PC-9 (cell line): ENCODE results near the gene ZBTB7C. TPM values are rescaled to one million over a fixed set of nuclear protein-coding genes. Genes with fewer than 3 reads are reported as not detected.

Experiments used
- BruUV-seq: library from RNA; stranded (reverse); fragments of 400-500 nt; replicated peaks from 2 replicates; lab custom pipeline; 2021; lab: Mats Ljungman, UMichigan
- CTCF ChIA-PET: fragments of 300-600 bp; sonication (Branson Sonifier 250); formaldehyde crosslinking; loops from one replicate; lab custom pipeline; 2022; ENCODE audit warnings: antibody characterized with exemption; lab: Charles Lee
- POLR2A ChIA-PET: fragments of 300-600 bp; sonication (Branson Sonifier 250); formaldehyde crosslinking; loops from one replicate; lab custom pipeline; 2022; ENCODE audit warnings: antibody characterized with exemption; ENCODE audit not compliant: unreplicated experiment; lab: Charles Lee
- DNase-seq, 2 experiments: peaks; one replicate each; pipeline versions ENCODE4 v3.0.0 to v3.0.0-alpha.2; 2015 to 2022; ENCODE audit warnings: mixed read lengths in 1 of 2
- H2AFZ ChIP-seq: fragments of 200-600 bp; sonication (generic); 2 replicates; pipeline ENCODE4 v1.8.1; 2017; ENCODE audit warnings: antibody characterized with exemption
- H3F3A ChIP-seq: fragments of 200-600 bp; sonication (generic); 2 replicates; pipeline ENCODE4 v1.8.1; 2017; ENCODE audit warnings: antibody characterized with exemption, mild to moderate bottlenecking, low read depth; ENCODE audit not compliant: insufficient read depth
- H3K27ac ChIP-seq: fragments of 200-600 bp; sonication (generic); 2 replicates; pipeline ENCODE4 v1.6.1; 2016; ENCODE audit warnings: mixed run types
- H3K27me3 ChIP-seq: fragments of 200-600 bp; sonication (generic); 2 replicates; pipeline ENCODE4 v1.6.1; 2016; ENCODE audit warnings: low read depth, mixed run types; ENCODE audit not compliant: insufficient read depth
- H3K36me3 ChIP-seq: fragments of 200-600 bp; sonication (generic); 2 replicates; pipeline ENCODE4 v1.6.1; 2016; ENCODE audit warnings: low read depth, mixed run types
- H3K4me1 ChIP-seq: fragments of 200-600 bp; sonication (generic); replicated peaks from 2 replicates; pipeline ENCODE4 v1.6.1; 2016; ENCODE audit warnings: mixed run types; ENCODE audit not compliant: insufficient read depth
- H3K4me2 ChIP-seq: fragments of 200-600 bp; sonication (generic); 2 replicates; pipeline ENCODE4 v1.6.1; 2017; ENCODE audit warnings: mixed run types
- H3K4me3 ChIP-seq: fragments of 200-600 bp; sonication (generic); 2 replicates; pipeline ENCODE4 v1.6.1; 2016; ENCODE audit warnings: mixed run types
- H3K79me2 ChIP-seq: fragments of 200-600 bp; sonication (generic); 2 replicates; pipeline ENCODE4 v1.6.1; 2017; ENCODE audit warnings: low read depth, mixed run types
- H3K9me2 ChIP-seq: fragments of 200-600 bp; sonication (generic); 2 replicates; pipeline ENCODE4 v1.8.1; 2017; ENCODE audit warnings: mild to moderate bottlenecking; ENCODE audit not compliant: insufficient read depth
- H3K9me3 ChIP-seq: fragments of 200-600 bp; sonication (generic); 2 replicates; pipeline ENCODE4 v1.8.1; 2016; ENCODE audit warnings: low read depth; ENCODE audit not compliant: insufficient read depth
- H4K20me1 ChIP-seq: fragments of 200-600 bp; sonication (generic); 2 replicates; pipeline ENCODE4 v1.8.1; 2017; ENCODE audit not compliant: insufficient read depth
- CTCF ChIP-seq: fragments of 200-600 bp; sonication (generic); conservative IDR thresholded peaks from 2 replicates; pipeline ENCODE4 v1.6.1; 2017; ENCODE audit warnings: mixed run types, antibody characterized with exemption, mild to moderate bottlenecking, moderate library complexity
- EZH2 ChIP-seq: fragments of 200-600 bp; sonication (generic); IDR thresholded peaks from 2 replicates; pipeline ENCODE4 v1.8.0; 2017; ENCODE audit warnings: antibody characterized with exemption, low read depth
- intact Hi-C: fragments of 100-400 bp; cut with micrococcal nuclease; formaldehyde crosslinking; loops from one replicate; pipeline ENCODE4 v1.10.0; 2022; ENCODE audit not compliant: unreplicated experiment
- total RNA-seq: library from RNA; stranded (reverse); gene quantifications from 2 replicates; pipeline ENCODE4 v1.2.3, GENCODE V29; 2021

Gene ZBTB7C
- total RNA-seq, 1 experiment from 2014 or later = not detected

- intact Hi-C loops = loop anchor here (5.0 kb wide), 2 partner anchors 446 to 641 kb away; no protein-coding TSS in a partner anchor
- Histone ChIP-seq H3K4me1 (peaks cover 15% of the 10 kb centered on the region), H3K4me2 (no peak overlapping the region), H3K9me3 (no peaks in the 10 kb centered on the region), H3K27ac (no peak overlapping the region), H3K79me2 (no peaks in the 10 kb centered on the region), H3K4me3 (no peak overlapping the region), H2AFZ (no peak overlapping the region), H3K36me3 (no peaks in the 10 kb centered on the region), H4K20me1 (no peaks in the 10 kb centered on the region; the same call in 1 of the 2 replicates), H3K9me2 (no peaks in the 10 kb centered on the region), H3K27me3 (peaks cover 10% of the 10 kb centered on the region; the same call in 1 of the 2 replicates), H3F3A (peaks cover 11% of the 10 kb centered on the region; the same call in 1 of the 2 replicates)
- no TSS peak for BruUV-seq
- no peak for DNase-seq
- CTCF ChIA-PET = no interaction called here
- no peak for TF ChIP-seq EZH2
- TF ChIP-seq CTCF = no peak
- POLR2A ChIA-PET = no interaction called here
These were observed 387.8 kb downstream of the ZBTB7C start for GRCh38 chr18:48021273-48021914.

- CTCF ChIA-PET = interaction anchor here (0.6 kb wide), 1 partner anchor 69 kb away, joined by 3 read pairs; no protein-coding TSS in a partner anchor
These were observed 388.6 kb downstream of the ZBTB7C start for GRCh38 chr18:48020337-48021250.

More at GRCh38 chr18:48020337-48021250, 388.6 kb downstream of the ZBTB7C start:
- no peaks in the 10 kb centered on the region for H3K9me2 ChIP-seq
- no peak overlapping the region for H3K4me3 ChIP-seq
- H3K36me3 ChIP-seq = no peaks in the 10 kb centered on the region
- H4K20me1 ChIP-seq = no peaks in the 10 kb centered on the region; the same call in 1 of the 2 replicates
- peaks cover 10% of the 10 kb centered on the region; the same call in 1 of the 2 replicates for H3K27me3 ChIP-seq
- H3K4me1 ChIP-seq = peaks cover 15% of the 10 kb centered on the region
- no peak overlapping the region for H3K27ac ChIP-seq
- no peak for DNase-seq
- intact Hi-C loops = loop anchor here (5.0 kb wide), 2 partner anchors 447 to 642 kb away; no protein-coding TSS in a partner anchor
- H3F3A ChIP-seq = peaks cover 11% of the 10 kb centered on the region; the same call in 1 of the 2 replicates
- no peak overlapping the region for H3K4me2 ChIP-seq
- H3K9me3 ChIP-seq = no peaks in the 10 kb centered on the region
- H2AFZ ChIP-seq = no peak overlapping the region
- no TSS peak for BruUV-seq
- POLR2A ChIA-PET = no interaction called here
- no peak for TF ChIP-seq CTCF
- TF ChIP-seq EZH2 = no peak
- no peaks in the 10 kb centered on the region for H3K79me2 ChIP-seq
